H1 (cell line): ENCODE data around the gene GBA2. TPM values are rescaled to one million over a fixed set of nuclear protein-coding genes. Genes with fewer than 3 reads are reported as not detected.

ENCODE experiments used
- CTCF ChIA-PET: fragments of 300-600 bp; sonication (Branson Sonifier 250); formaldehyde crosslinking; loops from one replicate; lab custom pipeline; 2021; ENCODE audit not compliant: partially characterized antibody; lab: Charles Lee
- POLR2A ChIA-PET: fragments of 300-600 bp; sonication (Branson Sonifier 250); formaldehyde crosslinking; loops from one replicate; lab custom pipeline; 2021; ENCODE audit warnings: inconsistent platforms; ENCODE audit not compliant: partially characterized antibody; lab: Charles Lee
- DNase-seq, 2 experiments: peaks; one replicate each; pipeline versions ENCODE4 v3.0.0 to v3.0.0-alpha.2; 2010 to 2022; ENCODE audit warnings: low spot score in 2 of 2, low read depth in 1 of 2, mixed read lengths in 1 of 2
- FAIRE-seq: peaks from 2 replicates; lab custom pipeline; 2011; peaks lifted over from hg19 to GRCh38; lab: Jason Lieb, UNC
- H2AFZ ChIP-seq: 2 replicates; pipeline ENCODE4 v1.8.1; 2012; ENCODE audit warnings: low read length, inconsistent platforms
- H2AK5ac ChIP-seq: 2 replicates; pipeline ENCODE4 v1.6.1; 2013; ENCODE audit warnings: low read depth, low read length
- H2BK120ac ChIP-seq: replicated peaks from 2 replicates; pipeline ENCODE3; 2013; ENCODE audit warnings: low read depth, low read length, inconsistent platforms
- H2BK12ac ChIP-seq: 2 replicates; pipeline ENCODE4 v1.6.1; 2013; ENCODE audit warnings: low read depth, low read length
- H2BK15ac ChIP-seq: 2 replicates; pipeline ENCODE4 v1.6.1; 2013; ENCODE audit warnings: low read length
- H2BK20ac ChIP-seq: 2 replicates; pipeline ENCODE4 v1.6.1; 2013; ENCODE audit warnings: low read length
- H2BK5ac ChIP-seq: 2 replicates; pipeline ENCODE4 v1.6.1; 2013; ENCODE audit warnings: low read depth, low read length
- H3K14ac ChIP-seq: 2 replicates; pipeline ENCODE4 v1.6.1; 2013; ENCODE audit warnings: inconsistent platforms; ENCODE audit not compliant: insufficient read length
- H3K18ac ChIP-seq: 2 replicates; pipeline ENCODE4 v1.6.1; 2013; ENCODE audit warnings: low read length; ENCODE audit errors: extremely low read depth
- H3K23ac ChIP-seq: 2 replicates; pipeline ENCODE4 v1.6.1; 2013; ENCODE audit warnings: inconsistent platforms; ENCODE audit not compliant: insufficient read length
- H3K23me2 ChIP-seq: 2 replicates; pipeline ENCODE4 v1.6.1; 2013; ENCODE audit warnings: low read depth, low read length
- H3K27ac ChIP-seq: 2 replicates; pipeline ENCODE4 v1.6.1; 2011; ENCODE audit warnings: low read depth, low read length, inconsistent platforms
- H3K27me3 ChIP-seq, 4 experiments: replicated peaks in 1 of 4; 1 replicate in 1 of 4; 2 replicates in 3 of 4; pipeline versions ENCODE4 v1.6.1 to v1.8.1; 2011 to 2013; ENCODE audit warnings: low read length in 3 of 4, mild to moderate bottlenecking in 3 of 4, inconsistent platforms in 2 of 4, mixed read lengths in 2 of 4, moderate library complexity in 1 of 4; ENCODE audit not compliant: control insufficient read depth in 3 of 4, insufficient read depth in 3 of 4; ENCODE audit errors: extremely low read depth in 1 of 4
- H3K36me3 ChIP-seq, 4 experiments: 2 replicates each; pipeline versions ENCODE4 v1.6.1 to v1.8.1; 2011 to 2013; ENCODE audit warnings: mild to moderate bottlenecking in 4 of 4, low read length in 3 of 4, moderate library complexity in 2 of 4, control low read depth in 1 of 4, inconsistent platforms in 1 of 4; ENCODE audit not compliant: insufficient read depth in 4 of 4, control insufficient read depth in 2 of 4
- H3K4ac ChIP-seq: replicated peaks from 2 replicates; pipeline ENCODE3; 2013; ENCODE audit warnings: low read length, low read depth, mixed read lengths, inconsistent platforms; ENCODE audit not compliant: insufficient read length
- H3K4me1 ChIP-seq, 4 experiments: replicated peaks in 1 of 4; 1 replicate in 1 of 4; 2 replicates in 3 of 4; pipeline versions ENCODE4 v1.6.1 to v1.8.1; 2011 to 2013; ENCODE audit warnings: low read length in 3 of 4, inconsistent platforms in 2 of 4, mixed read lengths in 1 of 4; ENCODE audit not compliant: insufficient read depth in 4 of 4, control insufficient read depth in 3 of 4
- H3K4me2 ChIP-seq, 2 experiments: 2 replicates each; pipeline versions ENCODE4 v1.6.1 to v1.8.1; 2011 to 2013; ENCODE audit warnings: low read depth in 2 of 2, low read length in 2 of 2, control low read depth in 1 of 2, inconsistent platforms in 1 of 2, mild to moderate bottlenecking in 1 of 2; ENCODE audit not compliant: insufficient read depth in 1 of 2
- H3K4me3 ChIP-seq, 4 experiments: fragments of 200-600, 300-600 bp in 1 of 4; sonication (generic), shearing (Covaris generic), sonication (Bioruptor Twin) in 1 of 4; 2 replicates each; pipeline versions ENCODE4 v1.5.1 to v1.8.1; 2011 to 2016; ENCODE audit warnings: low read length in 4 of 4, low read depth in 3 of 4, control low read depth in 2 of 4, inconsistent platforms in 2 of 4, mild to moderate bottlenecking in 2 of 4, mixed read lengths in 1 of 4, moderate library complexity in 1 of 4; ENCODE audit not compliant: insufficient read depth in 2 of 4; ENCODE audit errors: extremely low read depth in 1 of 4
- H3K56ac ChIP-seq: replicated peaks from 2 replicates; pipeline ENCODE3; 2013; ENCODE audit warnings: low read depth, mild to moderate bottlenecking, mixed read lengths, low read length, inconsistent platforms; ENCODE audit not compliant: insufficient read length
- H3K79me1 ChIP-seq: 2 replicates; pipeline ENCODE4 v1.6.1; 2013; ENCODE audit warnings: low read depth, low read length, control low read depth
- H3K79me2 ChIP-seq, 2 experiments: 2 replicates each; pipeline versions ENCODE4 v1.6.1 to v1.8.1; 2012 to 2013; ENCODE audit warnings: low read length in 2 of 2, mild to moderate bottlenecking in 2 of 2, inconsistent platforms in 1 of 2; ENCODE audit not compliant: insufficient read depth in 2 of 2, control insufficient read depth in 1 of 2
- H3K9ac ChIP-seq, 4 experiments: replicated peaks in 1 of 4; 1 replicate in 1 of 4; 2 replicates in 3 of 4; pipeline versions ENCODE4 v1.6.1 to v1.8.1; 2011 to 2013; ENCODE audit warnings: low read depth in 3 of 4, low read length in 3 of 4, control low read depth in 2 of 4, mild to moderate bottlenecking in 2 of 4, moderate library complexity in 2 of 4, inconsistent platforms in 1 of 4; ENCODE audit errors: extremely low read depth in 1 of 4
- H3K9me3 ChIP-seq, 2 experiments: 2 replicates each; pipeline versions ENCODE4 v1.6.1 to v1.8.1; 2012 to 2013; ENCODE audit warnings: mild to moderate bottlenecking in 2 of 2, moderate library complexity in 2 of 2, control low read depth in 1 of 2, inconsistent platforms in 1 of 2, low read depth in 1 of 2, low read length in 1 of 2, mixed read lengths in 1 of 2; ENCODE audit not compliant: insufficient read depth in 2 of 2
- H4K20me1 ChIP-seq, 2 experiments: replicated peaks in 1 of 2; 2 replicates each; pipeline versions ENCODE3 to v1.8.1; 2011 to 2013; ENCODE audit warnings: inconsistent platforms in 2 of 2, low read length in 2 of 2, mild to moderate bottlenecking in 1 of 2; ENCODE audit not compliant: insufficient read depth in 2 of 2, control insufficient read depth in 1 of 2
- H4K5ac ChIP-seq: 2 replicates; pipeline ENCODE4 v1.6.1; 2013; ENCODE audit warnings: low read length, low read depth, mixed read lengths, inconsistent platforms; ENCODE audit not compliant: insufficient read length
- H4K8ac ChIP-seq: 2 replicates; pipeline ENCODE4 v1.8.0; 2013; ENCODE audit warnings: mild to moderate bottlenecking, moderate library complexity, low read length, inconsistent platforms; ENCODE audit not compliant: insufficient read depth; ENCODE audit errors: extremely low read depth
- H4K91ac ChIP-seq: replicated peaks from 2 replicates; pipeline ENCODE3; 2013; ENCODE audit warnings: low read length, mixed read lengths, inconsistent platforms; ENCODE audit not compliant: insufficient read length
- BACH1 ChIP-seq: IDR thresholded peaks from 2 replicates; pipeline ENCODE4 v1.6.1; 2012; ENCODE audit warnings: low read length, improper control_type of control experiment
- BCL11A ChIP-seq, 2 experiments: IDR thresholded peaks; one replicate each; pipeline ENCODE4 v1.6.1; 2011; ENCODE audit warnings: low read depth in 2 of 2, low read length in 2 of 2, mild to moderate bottlenecking in 2 of 2
- CBX8 ChIP-seq: fragments of 300-800, 300-1000 bp; sonication (generic); IDR thresholded peaks from 2 replicates; pipeline ENCODE4 v1.7.1; 2016; ENCODE audit warnings: low read depth, low read length, borderline replicate concordance
- CREB1 ChIP-seq: IDR thresholded peaks from 2 replicates; pipeline ENCODE4 v1.6.1; 2012; ENCODE audit warnings: inconsistent platforms
- SP1 ChIP-seq: IDR thresholded peaks from 2 replicates; pipeline ENCODE4 v1.6.1; 2011; ENCODE audit warnings: low read depth, low read length
- SP2 ChIP-seq: IDR thresholded peaks from 2 replicates; pipeline ENCODE4 v1.6.1; 2012; ENCODE audit warnings: mild to moderate bottlenecking, low read length, inconsistent platforms
- SRF ChIP-seq: IDR thresholded peaks from 2 replicates; pipeline ENCODE4 v1.6.1; 2011; ENCODE audit warnings: mild to moderate bottlenecking, low read depth, low read length, moderate library complexity
- TBP ChIP-seq: IDR thresholded peaks from 2 replicates; pipeline ENCODE4 v1.6.1; 2011; ENCODE audit warnings: low read depth, low read length, improper control_type of control experiment
- WGBS, 2 experiments: shearing (Covaris generic) in 1 of 2; methylation state at CpG; one replicate each; pipeline versions ENCODE4 v1.1.6 to v1.1.7; 2013 to 2015; ENCODE audit warnings: low lambda C conversion rate in 2 of 2, mixed read lengths in 2 of 2, inconsistent platforms in 1 of 2, low coverage in 1 of 2, missing lambda C conversion rate in 1 of 2; ENCODE audit not compliant: insufficient replicate concordance in 2 of 2, insufficient coverage in 1 of 2, insufficient read length in 1 of 2; ENCODE audit errors: extremely low coverage in 1 of 2, missing lambda C conversion rate in 1 of 2; 5-methylcytosine and 5-hydroxymethylcytosine counted together
- polyA plus RNA-seq, 7 experiments: library from polyadenylated mRNA; depleted of rRNA in 3 of 7; stranded (reverse) in 5 of 7; unstranded in 2 of 7; fragments of >200 nt in 5 of 7; fragments of 200-250 nt in 2 of 7; gene quantifications; 1 replicate in 5 of 7; 2 replicates in 1 of 7; 4 replicates in 1 of 7; pipeline versions ENCODE4 v1.2.1 to v1.2.3, GENCODE V29; 2011 to 2013; ENCODE audit warnings: missing spikeins in 2 of 7, mixed read lengths in 2 of 7
- total RNA-seq: library from RNA; stranded (reverse); fragmentation: NEBNext Ultra II Directional; extraction: Animal tissue kit (Norgen Biotek cat#: 25700); gene quantifications from 2 replicates; pipeline ENCODE4 v1.2.1, GENCODE V29; 2021
- TF ChIP-seq, protein P1 (sequence below): IDR thresholded peaks from 2 replicates; pipeline ENCODE4 v1.6.1; 2012; ENCODE audit warnings: inconsistent platforms

Gene GBA2
- total and polyA plus RNA-seq, 2 of the 8 experiments (the other 6 are each of a cell fraction or from before 2014, with no cell fraction given) = 64.2 to 71.9 TPM

DNA sequence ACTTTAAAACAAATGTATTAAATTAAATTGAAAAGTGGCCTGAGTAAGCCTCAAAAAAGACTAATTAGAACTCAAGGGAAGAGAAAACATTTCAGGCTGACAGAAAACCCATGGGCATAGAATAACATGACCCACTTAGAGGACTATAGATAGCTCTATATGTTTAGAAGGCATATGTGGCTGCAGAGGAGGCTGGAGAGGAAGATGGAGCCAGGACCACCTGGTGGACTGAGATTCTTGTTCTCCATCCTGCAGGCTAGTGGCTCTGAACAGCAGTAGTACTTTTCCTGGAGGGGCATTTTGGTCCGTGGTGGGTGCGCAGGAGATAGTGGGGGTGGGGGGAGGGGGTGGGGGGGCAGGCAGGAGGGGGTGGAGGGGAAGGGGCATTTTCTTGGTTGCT lies 32.0 kb upstream of the GBA2 start:
- Histone ChIP-seq H3K36me3 (no peaks in the 10 kb centered on the region), H3K23me2 (no peaks in the 10 kb centered on the region), H3K9ac (no peak overlapping the region), H4K20me1 (no peaks in the 10 kb centered on the region), H2BK120ac (no peak overlapping the region), H3K9me3 (no peaks in the 10 kb centered on the region), H2BK20ac (no peak overlapping the region), H3K4ac (no peak overlapping the region), H3K4me3 (no peak overlapping the region), H2BK5ac (no peak overlapping the region), H3K56ac (no peak overlapping the region), H3K14ac (no peak overlapping the region), H3K27me3 (no peaks in the 10 kb centered on the region), H4K8ac (no peak overlapping the region), H2BK12ac (no peak overlapping the region), H3K27ac (no peak overlapping the region), H3K79me2 (no peaks in the 10 kb centered on the region), H4K5ac (no peak overlapping the region), H2BK15ac (no peak overlapping the region), H2AK5ac (no peak overlapping the region), H2AFZ (no peak overlapping the region), H3K23ac (no peak overlapping the region), H3K79me1 (no peaks in the 10 kb centered on the region), H4K91ac (no peak overlapping the region), H3K4me2 (no peak overlapping the region), H3K18ac (no peak overlapping the region), H3K4me1 (no peaks in the 10 kb centered on the region)
- POLR2A ChIA-PET = no interaction called here
- TF ChIP-seq BACH1 (no peak), CBX8 (no peak), CREB1 (no peak), SRF (no peak), SP1 (no peak), SP2 (no peak), TBP (no peak), BCL11A (IDR thresholded peaks at IDR 0.05; ENCODE audit: low read depth in 2 of 2, low read length in 2 of 2) (no peak)
- TF ChIP-seq, protein P1, sequence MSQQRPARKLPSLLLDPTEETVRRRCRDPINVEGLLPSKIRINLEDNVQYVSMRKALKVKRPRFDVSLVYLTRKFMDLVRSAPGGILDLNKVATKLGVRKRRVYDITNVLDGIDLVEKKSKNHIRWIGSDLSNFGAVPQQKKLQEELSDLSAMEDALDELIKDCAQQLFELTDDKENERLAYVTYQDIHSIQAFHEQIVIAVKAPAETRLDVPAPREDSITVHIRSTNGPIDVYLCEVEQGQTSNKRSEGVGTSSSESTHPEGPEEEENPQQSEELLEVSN = no peak
- no peak for FAIRE-seq
- DNase-seq = no peak
- CTCF ChIA-PET = interaction anchor here (0.6 to 3.0 kb wide), 4 partner anchors 8 to 114 kb away, joined by 3 to 26 read pairs (median 4); no protein-coding TSS in a partner anchor
- 100% methylated on average over 2 of the region's 2 CpGs; no CpG with 5 or more reads in 1 of the 2 experiments for WGBS, 2 experiments
